Mesenchymal stem cell (in vitro differentiated cells and primary cell): ENCODE results near the gene ASIP.
A peak's percentile ranks its signal among the peaks of the same experiment; 100 is the strongest.

ENCODE experiments used
- DNase-seq: peaks from one replicate; pipeline ENCODE4 v3.0.0-alpha.2; 2013
- H2AFZ ChIP-seq: one replicate; pipeline ENCODE4 v1.6.1; 2013; ENCODE audit warnings: low read depth, mild to moderate bottlenecking, control low read depth, inconsistent platforms, low read length, moderate library complexity
- H2AK5ac ChIP-seq: 2 replicates; pipeline ENCODE4 v1.6.1; 2013; ENCODE audit warnings: low read length, moderate library complexity, mild to moderate bottlenecking, inconsistent platforms; ENCODE audit not compliant: severe bottlenecking
- H2BK120ac ChIP-seq: one replicate; pipeline ENCODE4 v1.6.1; 2013; ENCODE audit warnings: low read depth, mild to moderate bottlenecking, inconsistent platforms, low read length, moderate library complexity
- H2BK12ac ChIP-seq, 2 experiments: one replicate each; pipeline ENCODE4 v1.6.1; 2013; ENCODE audit warnings: inconsistent platforms in 2 of 2, low read length in 2 of 2, mild to moderate bottlenecking in 2 of 2, moderate library complexity in 2 of 2, control low read depth in 1 of 2
- H2BK15ac ChIP-seq: one replicate; pipeline ENCODE4 v1.6.1; 2013; ENCODE audit warnings: mild to moderate bottlenecking, low read depth, inconsistent platforms; ENCODE audit not compliant: poor library complexity, severe bottlenecking
- H2BK5ac ChIP-seq: 2 replicates; pipeline ENCODE4 v1.6.1; 2013; ENCODE audit warnings: low read depth, mild to moderate bottlenecking, low read length, control low read depth, inconsistent platforms; ENCODE audit not compliant: poor library complexity, severe bottlenecking
- H3K14ac ChIP-seq, 2 experiments: one replicate each; pipeline ENCODE4 v1.6.1; 2013; ENCODE audit warnings: inconsistent platforms in 2 of 2, low read length in 2 of 2, control low read depth in 1 of 2, mild to moderate bottlenecking in 1 of 2, moderate library complexity in 1 of 2
- H3K18ac ChIP-seq, 2 experiments: one replicate each; pipeline ENCODE4 v1.6.1; 2013; ENCODE audit warnings: inconsistent platforms in 2 of 2, low read length in 2 of 2, control low read depth in 1 of 2, low read depth in 1 of 2, mild to moderate bottlenecking in 1 of 2
- H3K23ac ChIP-seq, 2 experiments: one replicate each; pipeline ENCODE4 v1.6.1; 2013; ENCODE audit warnings: inconsistent platforms in 2 of 2, low read length in 2 of 2, mild to moderate bottlenecking in 2 of 2, moderate library complexity in 2 of 2, control low read depth in 1 of 2
- H3K27ac ChIP-seq: 2 replicates; pipeline ENCODE4 v1.5.1; 2013; ENCODE audit warnings: mild to moderate bottlenecking, moderate library complexity, low read length, control low read depth, inconsistent platforms; ENCODE audit not compliant: poor library complexity, severe bottlenecking
- H3K27me3 ChIP-seq, 2 experiments: 2 replicates each; pipeline versions ENCODE4 v1.6.1 to v1.7.0; 2013; ENCODE audit warnings: low read length in 2 of 2, mild to moderate bottlenecking in 2 of 2, moderate library complexity in 2 of 2, control low read depth in 1 of 2, inconsistent platforms in 1 of 2; ENCODE audit not compliant: control insufficient read depth in 1 of 2, insufficient read depth in 1 of 2
- H3K36me3 ChIP-seq, 2 experiments: 2 replicates each; pipeline versions ENCODE4 v1.6.1 to v1.7.0; 2013; ENCODE audit warnings: low read length in 2 of 2, control low read depth in 1 of 2, inconsistent platforms in 1 of 2, low read depth in 1 of 2, mild to moderate bottlenecking in 1 of 2; ENCODE audit not compliant: insufficient read depth in 2 of 2, control insufficient read depth in 1 of 2
- H3K4ac ChIP-seq, 2 experiments: one replicate each; pipeline ENCODE4 v1.6.1; 2013; ENCODE audit warnings: inconsistent platforms in 2 of 2, low read length in 2 of 2, mild to moderate bottlenecking in 2 of 2, moderate library complexity in 2 of 2, control low read depth in 1 of 2, low read depth in 1 of 2
- H3K4me1 ChIP-seq: 2 replicates; pipeline ENCODE4 v1.6.1; 2013; ENCODE audit warnings: low read depth, low read length, control low read depth; ENCODE audit not compliant: control insufficient read depth, insufficient read depth
- H3K4me2 ChIP-seq: 2 replicates; pipeline ENCODE4 v1.6.1; 2013; ENCODE audit warnings: low read length, mild to moderate bottlenecking, inconsistent platforms; ENCODE audit not compliant: poor library complexity, severe bottlenecking
- H3K4me3 ChIP-seq, 2 experiments: 2 replicates each; pipeline versions ENCODE4 v1.5.1 to v1.7.0; 2013; ENCODE audit warnings: low read length in 2 of 2, mild to moderate bottlenecking in 2 of 2, control low read depth in 1 of 2, low read depth in 1 of 2; ENCODE audit not compliant: insufficient read depth in 1 of 2
- H3K79me1 ChIP-seq: replicated peaks from 2 replicates; pipeline ENCODE4 v1.6.1; 2013; ENCODE audit warnings: mild to moderate bottlenecking, control low read depth, low read length, inconsistent platforms; ENCODE audit not compliant: poor library complexity, severe bottlenecking
- H3K9ac ChIP-seq: 2 replicates; pipeline ENCODE4 v1.7.0; 2013; ENCODE audit warnings: mild to moderate bottlenecking, low read length, moderate library complexity
- H3K9me3 ChIP-seq: 2 replicates; pipeline ENCODE4 v1.7.0; 2013; ENCODE audit warnings: mild to moderate bottlenecking, low read length; ENCODE audit not compliant: control insufficient read depth
- H4K8ac ChIP-seq: one replicate; pipeline ENCODE4 v1.6.1; 2013; ENCODE audit warnings: inconsistent platforms, mild to moderate bottlenecking, low read length, moderate library complexity
- H4K91ac ChIP-seq: one replicate; pipeline ENCODE4 v1.6.1; 2013; ENCODE audit warnings: mild to moderate bottlenecking, low read length, inconsistent platforms
- WGBS: methylation state at CpG from one replicate; pipeline ENCODE4 v1.1.7; 2013; ENCODE audit warnings: mixed read lengths; 5-methylcytosine and 5-hydroxymethylcytosine counted together

ASIP gene

GRCh38 chr20:34268851-34269636, 27.8 kb downstream of the ASIP start:
- WGBS: 22% methylated on average over 53 of the region's 58 CpGs
- H3K4me3 ChIP-seq: peak overlapping the region in 1 of 2 experiments; percentile 68
- H2BK5ac ChIP-seq: no peak overlapping the region
- peaks cover 6% of the 10 kb centered on the region for H3K4me1 ChIP-seq
- H2AFZ ChIP-seq: peak overlapping the region; percentile 18
- H3K18ac ChIP-seq: peak overlapping the region; percentile 65 to 82
- H3K4me2 ChIP-seq: peak overlapping the region; percentile 74
- H3K4ac ChIP-seq: peak overlapping the region in 1 of 2 experiments; percentile 14
- H4K91ac ChIP-seq: peak overlapping the region; percentile 58
- peak; percentile 38 for DNase-seq
- peak overlapping the region; percentile 15 for H2BK120ac ChIP-seq
- H3K9me3 ChIP-seq: no peaks in the 10 kb centered on the region
- H3K9ac ChIP-seq: peak overlapping the region; percentile 61
- H3K14ac ChIP-seq: peak overlapping the region in 1 of 2 experiments; percentile 41
- H3K79me1 ChIP-seq: no peaks in the 10 kb centered on the region
- H3K23ac ChIP-seq: no peak overlapping the region
- H3K27me3 ChIP-seq: no peaks in the 10 kb centered on the region
- peak overlapping the region; percentile 69 for H4K8ac ChIP-seq
- H3K27ac ChIP-seq: no peak overlapping the region
- peaks cover 0 to 15% of the 10 kb centered on the region in 2 experiments for H3K36me3 ChIP-seq
- peak overlapping the region in 1 of 2 experiments; percentile 67 for H2BK12ac ChIP-seq
- H2BK15ac ChIP-seq: peak overlapping the region; percentile 21
- H2AK5ac ChIP-seq: no peak overlapping the region

GRCh38 chr20:34269996-34270627, 28.9 kb downstream of the ASIP start:
- H3K36me3 ChIP-seq: peaks cover 2 to 19% of the 10 kb centered on the region in 2 experiments
- H3K9me3 ChIP-seq: no peaks in the 10 kb centered on the region
- no peaks in the 10 kb centered on the region for H3K27me3 ChIP-seq
- H3K4me1 ChIP-seq: peaks cover 6% of the 10 kb centered on the region
- H3K79me1 ChIP-seq: no peaks in the 10 kb centered on the region
- H2BK120ac ChIP-seq: no peak overlapping the region
- no peak overlapping the region for H3K9ac ChIP-seq
- no peak overlapping the region for H3K14ac ChIP-seq
- WGBS: 94% methylated on average over 9 of the region's 9 CpGs
- H3K4ac ChIP-seq: no peak overlapping the region
- no peak overlapping the region for H3K23ac ChIP-seq
- H3K4me2 ChIP-seq: no peak overlapping the region
- H2BK12ac ChIP-seq: no peak overlapping the region
- no peak overlapping the region for H3K18ac ChIP-seq
- peak overlapping the region; percentile 19 for H4K8ac ChIP-seq
- no peak overlapping the region for H2AFZ ChIP-seq
- H3K27ac ChIP-seq: no peak overlapping the region
- no peak overlapping the region for H3K4me3 ChIP-seq
- H4K91ac ChIP-seq: no peak overlapping the region
- DNase-seq: no peak
- H2BK5ac ChIP-seq: no peak overlapping the region
- H2AK5ac ChIP-seq: no peak overlapping the region
- H2BK15ac ChIP-seq: peak overlapping the region; percentile 49

- Histone ChIP-seq H3K4ac (no peak overlapping the region), H3K18ac (no peak overlapping the region), H3K4me1 (peaks cover 6% of the 10 kb centered on the region), H3K79me1 (no peaks in the 10 kb centered on the region), H3K9me3 (no peaks in the 10 kb centered on the region), H3K4me3 (no peak overlapping the region), H4K8ac (no peak overlapping the region), H2BK120ac (no peak overlapping the region), H3K9ac (no peak overlapping the region), H3K27me3 (no peaks in the 10 kb centered on the region), H3K27ac (no peak overlapping the region), H2AK5ac (no peak overlapping the region), H2AFZ (no peak overlapping the region), H2BK5ac (peak overlapping the region; percentile 10), H2BK12ac (no peak overlapping the region), H3K23ac (no peak overlapping the region), H3K14ac (no peak overlapping the region), H3K36me3 (peaks cover 13 to 32% of the 10 kb centered on the region in 2 experiments), H4K91ac (no peak overlapping the region), H3K4me2 (no peak overlapping the region), H2BK15ac (no peak overlapping the region)
- peak; percentile 28 for DNase-seq
- WGBS: 69% methylated on average over 2 of the region's 2 CpGs
Measured at GRCh38 chr20:34271956-34272355, 30.7 kb downstream of the ASIP start.

DNA sequence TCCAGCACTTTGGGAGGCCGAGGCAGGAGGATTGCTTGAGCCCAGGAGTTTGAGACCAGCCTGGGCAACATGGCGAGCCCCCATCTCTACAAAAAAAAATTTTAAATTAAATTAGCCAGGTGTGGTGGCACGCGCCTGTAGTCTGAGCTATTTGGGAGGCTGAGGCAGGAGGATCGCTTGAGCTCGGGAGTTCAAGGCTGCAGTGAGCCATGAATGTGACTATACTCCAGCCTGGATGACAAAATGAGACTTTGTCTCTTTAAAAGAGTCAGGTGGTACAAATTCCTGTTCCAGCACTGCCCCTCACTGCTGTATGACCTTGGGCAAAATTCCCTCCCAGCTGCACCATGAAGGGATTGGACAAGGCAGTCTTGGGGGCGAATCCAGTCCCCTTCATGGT, 33.5 kb downstream of the ASIP start:
- no peak overlapping the region for H4K91ac ChIP-seq
- 100% methylated on average over 6 of the region's 7 CpGs for WGBS
- H2BK120ac ChIP-seq: no peak overlapping the region
- no peak overlapping the region for H2AK5ac ChIP-seq
- H2BK5ac ChIP-seq: no peak overlapping the region
- H3K14ac ChIP-seq: no peak overlapping the region
- no peak overlapping the region for H2AFZ ChIP-seq
- H3K4ac ChIP-seq: no peak overlapping the region
- no peak for DNase-seq
- peaks cover 27 to 33% of the 10 kb centered on the region in 2 experiments for H3K36me3 ChIP-seq
- H3K18ac ChIP-seq: no peak overlapping the region
- H3K79me1 ChIP-seq: no peaks in the 10 kb centered on the region
- H3K23ac ChIP-seq: no peak overlapping the region
- no peak overlapping the region for H3K9ac ChIP-seq
- no peak overlapping the region for H2BK12ac ChIP-seq
- no peak overlapping the region for H3K27ac ChIP-seq
- H4K8ac ChIP-seq: no peak overlapping the region
- no peak overlapping the region for H3K4me3 ChIP-seq
- H3K27me3 ChIP-seq: no peaks in the 10 kb centered on the region
- H3K9me3 ChIP-seq: no peaks in the 10 kb centered on the region
- H3K4me1 ChIP-seq: no peaks in the 10 kb centered on the region
- no peak overlapping the region for H2BK15ac ChIP-seq
- H3K4me2 ChIP-seq: no peak overlapping the region
